NK-92 treated with Interleukin-12 subunit alpha and Interleukin-12 subunit beta, amount 100 ng/mL, for 24 hours (cell line): ENCODE data around the gene GRAMD1B.
A peak's percentile ranks its signal among the peaks of the same experiment; 100 is the strongest.

ENCODE experiments used
- DNase-seq: peaks from one replicate; lab custom pipeline; 2025; lab: John Stamatoyannopoulos, UW

Gene GRAMD1B

GRCh38 chr11:123588117-123588863, 158.2 kb downstream of the GRAMD1B start:
- no peak for DNase-seq

GRCh38 chr11:123588864-123589262, 158.8 kb downstream of the GRAMD1B start:
- no peak for DNase-seq

GRCh38 chr11:123590296-123590912, 160.3 kb downstream of the GRAMD1B start:
- DNase-seq, result no peak

GRCh38 chr11:123593570-123593969, 163.5 kb downstream of the GRAMD1B start:
- DNase-seq, result no peak

- DNase-seq, result no peak
Measured at GRCh38 chr11:123594188-123594901, 164.3 kb downstream of the GRAMD1B start.

- no peak for DNase-seq
Measured at GRCh38 chr11:123594921-123595320, 164.9 kb downstream of the GRAMD1B start.

- DNase-seq, result no peak
Measured at GRCh38 chr11:123597859-123598258, 167.8 kb downstream of the GRAMD1B start.

GRCh38 chr11:123601136-123601535, 171.1 kb downstream of the GRAMD1B start:
- DNase-seq, result no peak

GRCh38 chr11:123601743-123602142, 171.7 kb downstream of the GRAMD1B start:
- DNase-seq, result no peak

GRCh38 chr11:123603666-123604065, 173.6 kb downstream of the GRAMD1B start:
- no peak for DNase-seq

GRCh38 chr11:123607781-123608180, 177.7 kb downstream of the GRAMD1B start:
- no peak for DNase-seq

GRCh38 chr11:123608371-123608770, 178.3 kb downstream of the GRAMD1B start:
- no peak for DNase-seq

GRCh38 chr11:123608945-123609344, 178.9 kb downstream of the GRAMD1B start:
- DNase-seq, result no peak

- no peak for DNase-seq
Measured at GRCh38 chr11:123611698-123612097, 181.6 kb downstream of the GRAMD1B start.

- DNase-seq, result no peak
Measured at GRCh38 chr11:123616505-123617198, 186.6 kb downstream of the GRAMD1B start.

- DNase-seq, result no peak
Measured at GRCh38 chr11:123622576-123622975, 192.5 kb downstream of the GRAMD1B start.

- no peak for DNase-seq
Measured at GRCh38 chr11:123624974-123625373, 194.9 kb downstream of the GRAMD1B start.

- DNase-seq, result no peak
Measured at GRCh38 chr11:123628936-123629683, 199.0 kb downstream of the GRAMD1B start.

GRCh38 chr11:123630126-123630608, 200.1 kb downstream of the GRAMD1B start:
- no peak for DNase-seq

- no peak for DNase-seq
Measured at GRCh38 chr11:123640029-123640428, 210.0 kb downstream of the GRAMD1B start.

- DNase-seq, result peak; percentile 11
Measured at GRCh38 chr11:123640677-123641494, 210.8 kb downstream of the GRAMD1B start.
